K562 (cell line): ENCODE measurements around the gene RRM2. TPM values are rescaled to one million over a fixed set of nuclear protein-coding genes. Genes with fewer than 3 reads are reported as not detected.

ENCODE experiments used
- ARID4B ChIP-seq: sonication (generic); formaldehyde crosslinking; IDR thresholded peaks from 2 replicates; pipeline ENCODE4 v1.8.0; 2022; ENCODE audit warnings: mild to moderate bottlenecking, missing genetic modification reagents
- DLX4 ChIP-seq: fragments of 250-450 bp; sonication (Bioruptor Pico); IDR thresholded peaks from 2 replicates; pipeline ENCODE4 v1.6.1; 2021; ENCODE audit warnings: mild to moderate bottlenecking
- MGA ChIP-seq: fragments of 450-650 bp; IDR thresholded peaks from 2 replicates; pipeline ENCODE4 v1.6.1; 2016; ENCODE audit warnings: mild to moderate bottlenecking, moderate library complexity
- NFATC3 ChIP-seq: fragments of 450-650 bp; IDR thresholded peaks from 2 replicates; pipeline ENCODE4 v1.6.1; 2017; ENCODE audit warnings: mild to moderate bottlenecking
- PYGO2 ChIP-seq: fragments of 450-650 bp; IDR thresholded peaks from 2 replicates; pipeline ENCODE4 v1.6.1; 2016; ENCODE audit warnings: mild to moderate bottlenecking, missing genetic modification characterization, moderate library complexity, missing compliant biosample characterization
- polyA plus RNA-seq, 8 experiments: library from polyadenylated mRNA; depleted of rRNA in 4 of 8; stranded (reverse) in 5 of 8; unstranded in 3 of 8; fragments of >200 nt; fragmentation: Nextera tagmentation in 2 of 8; fragmentation: Illumina TruSeq in 1 of 8; extraction: Ambion mirVana in 2 of 8; extraction: Trizol in 1 of 8; gene quantifications; 2 replicates each; pipeline versions ENCODE4 v1.2.1 to v1.2.3, GENCODE V29; 2011 to 2014; ENCODE audit warnings: inconsistent platforms in 1 of 8, missing spikeins in 1 of 8
- total RNA-seq, 7 experiments: library from RNA; depleted of rRNA in 6 of 7; stranded (reverse); fragments of >200 nt in 6 of 7; fragmentation: Illumina TruSeq in 2 of 7; extraction: Trizol in 2 of 7; gene quantifications; 2 replicates each; pipeline versions ENCODE4 v1.2.1 to v1.2.3, GENCODE V29; 2011 to 2021; ENCODE audit warnings: low replicate concordance in 1 of 7
- TF ChIP-seq, protein P1 (sequence below): fragments of 450-650 bp; IDR thresholded peaks from 2 replicates; pipeline ENCODE4 v1.6.1; 2018; ENCODE audit not compliant: partially characterized antibody

RRM2 gene
- total and polyA plus RNA-seq, 9 of the 15 experiments (the other 6 are each of a cell fraction or from before 2014, with no cell fraction given) = 50.1 to 244 (median 128) TPM

DNA sequence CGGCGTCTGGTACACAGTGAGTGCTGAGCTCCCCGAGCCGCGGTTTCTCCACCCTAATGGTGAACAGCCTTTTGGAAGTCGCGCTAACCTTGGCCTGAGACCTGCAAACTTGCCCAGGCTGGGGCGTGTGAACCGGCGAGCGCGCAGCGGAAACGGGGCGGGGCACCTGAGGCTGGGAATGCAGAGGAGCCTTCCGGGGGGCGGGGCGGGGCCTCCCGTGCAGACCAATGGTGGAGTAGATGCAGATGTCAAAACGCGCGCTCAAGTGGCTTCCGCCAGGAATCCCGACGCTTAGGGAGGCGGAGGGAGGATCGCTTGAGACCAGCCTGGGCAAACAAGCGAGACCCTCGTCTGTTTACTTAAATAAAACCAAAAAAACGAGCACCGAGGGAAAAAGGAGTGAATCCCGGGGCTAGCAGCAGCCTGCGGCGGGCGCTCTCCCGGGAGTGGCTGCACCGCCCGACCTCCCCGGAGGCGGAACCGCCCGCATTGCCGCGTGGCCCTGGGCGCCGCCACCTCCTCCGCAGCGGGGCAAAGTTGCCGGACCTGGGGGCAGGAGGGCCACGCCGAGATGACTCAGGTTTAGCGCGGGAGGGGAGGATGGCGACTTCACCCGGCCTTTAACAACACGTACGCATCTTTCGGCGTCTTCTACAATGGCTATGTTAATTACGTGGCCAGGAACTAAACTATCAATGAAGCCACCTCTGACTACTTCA lies 2.2 kb upstream of the RRM2 start (continued):
- peak; percentile 90 for TF ChIP-seq MGA
- no peak for TF ChIP-seq DLX4 (CRISPR knock-in tag)
- TF ChIP-seq, protein P1, sequence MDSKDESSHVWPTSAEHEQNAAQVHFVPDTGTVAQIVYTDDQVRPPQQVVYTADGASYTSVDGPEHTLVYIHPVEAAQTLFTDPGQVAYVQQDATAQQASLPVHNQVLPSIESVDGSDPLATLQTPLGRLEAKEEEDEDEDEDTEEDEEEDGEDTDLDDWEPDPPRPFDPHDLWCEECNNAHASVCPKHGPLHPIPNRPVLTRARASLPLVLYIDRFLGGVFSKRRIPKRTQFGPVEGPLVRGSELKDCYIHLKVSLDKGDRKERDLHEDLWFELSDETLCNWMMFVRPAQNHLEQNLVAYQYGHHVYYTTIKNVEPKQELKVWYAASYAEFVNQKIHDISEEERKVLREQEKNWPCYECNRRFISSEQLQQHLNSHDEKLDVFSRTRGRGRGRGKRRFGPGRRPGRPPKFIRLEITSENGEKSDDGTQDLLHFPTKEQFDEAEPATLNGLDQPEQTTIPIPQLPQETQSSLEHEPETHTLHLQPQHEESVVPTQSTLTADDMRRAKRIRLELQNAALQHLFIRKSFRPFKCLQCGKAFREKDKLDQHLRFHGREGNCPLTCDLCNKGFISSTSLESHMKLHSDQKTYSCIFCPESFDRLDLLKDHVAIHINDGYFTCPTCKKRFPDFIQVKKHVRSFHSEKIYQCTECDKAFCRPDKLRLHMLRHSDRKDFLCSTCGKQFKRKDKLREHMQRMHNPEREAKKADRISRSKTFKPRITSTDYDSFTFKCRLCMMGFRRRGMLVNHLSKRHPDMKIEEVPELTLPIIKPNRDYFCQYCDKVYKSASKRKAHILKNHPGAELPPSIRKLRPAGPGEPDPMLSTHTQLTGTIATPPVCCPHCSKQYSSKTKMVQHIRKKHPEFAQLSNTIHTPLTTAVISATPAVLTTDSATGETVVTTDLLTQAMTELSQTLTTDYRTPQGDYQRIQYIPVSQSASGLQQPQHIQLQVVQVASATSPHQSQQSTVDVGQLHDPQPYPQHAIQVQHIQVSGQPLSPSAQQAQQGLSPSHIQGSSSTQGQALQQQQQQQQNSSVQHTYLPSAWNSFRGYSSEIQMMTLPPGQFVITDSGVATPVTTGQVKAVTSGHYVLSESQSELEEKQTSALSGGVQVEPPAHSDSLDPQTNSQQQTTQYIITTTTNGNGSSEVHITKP = peak; percentile 86
- TF ChIP-seq NFATC3 = no peak
- no peak for TF ChIP-seq PYGO2
- peak; percentile 92 for TF ChIP-seq ARID4B (CRISPR knock-in tag)
